HG02759 (cell line): ENCODE results near the gene GPR149.

Source experiments
- ATAC-seq: cut with Tn5 transposase; IDR thresholded peaks from one replicate; pipeline ENCODE4 v1.9.1; 2021; ENCODE audit warnings: mild to moderate bottlenecking, moderate library complexity; ENCODE audit not compliant: unreplicated experiment

GPR149 gene

GRCh38 chr3:154345422-154346122 lies 84.4 kb downstream of the GPR149 start:
- ATAC-seq, result no peak

- ATAC-seq, result no peak
Measured at GRCh38 chr3:154338570-154338969, 91.4 kb downstream of the GPR149 start.

- no peak for ATAC-seq
Measured at GRCh38 chr3:154338008-154338407, 92.0 kb downstream of the GPR149 start.

GRCh38 chr3:154334973-154335420 lies 95.0 kb downstream of the GPR149 start:
- ATAC-seq, result no peak

GRCh38 chr3:154327871-154328270 lies 102.1 kb downstream of the GPR149 start:
- ATAC-seq, result no peak

GRCh38 chr3:154324919-154325318 lies 105.1 kb downstream of the GPR149 start:
- ATAC-seq, result no peak

GRCh38 chr3:154323891-154324738 lies 105.9 kb downstream of the GPR149 start, which contains the start of gene DHX36:
Gene DHX36 (minus strand): TSS chr3:154324487. CDS start chr3:154324416, 71 bp downstream.
- peak; percentile 96 for ATAC-seq

GRCh38 chr3:154316974-154317767 lies 112.8 kb downstream of the GPR149 start:
- ATAC-seq, result no peak

- ATAC-seq, result no peak
Measured at GRCh38 chr3:154314152-154314551, 115.8 kb downstream of the GPR149 start.

GRCh38 chr3:154310840-154311239 lies 119.2 kb downstream of the GPR149 start:
- no peak for ATAC-seq

- ATAC-seq, result no peak
Measured at GRCh38 chr3:154307363-154307762, 122.6 kb downstream of the GPR149 start.

- ATAC-seq, result peak; percentile 45
Measured at GRCh38 chr3:154304936-154305335, 125.1 kb downstream of the GPR149 start.

- ATAC-seq, result no peak
Measured at GRCh38 chr3:154304116-154304786, 125.7 kb downstream of the GPR149 start.

GRCh38 chr3:154301561-154301960 lies 128.4 kb downstream of the GPR149 start:
- ATAC-seq, result no peak

GRCh38 chr3:154294016-154294415 lies 136.0 kb downstream of the GPR149 start:
- ATAC-seq, result no peak

GRCh38 chr3:154290187-154290586 lies 139.8 kb downstream of the GPR149 start:
- ATAC-seq, result no peak
